Caki2 (cell line): Measurements from ENCODE around the gene PDE4B. TPM values are rescaled to one million over a fixed set of nuclear protein-coding genes. Genes with fewer than 3 reads are reported as not detected.
"Not testable (repeated sequence)": the region's sequence is repeated elsewhere in the genome, so short reads cannot be mapped to it uniquely, and the experiment has no call there.

Experiments used
- DNase-seq: peaks from one replicate; pipeline ENCODE4 v3.0.0-alpha.2; 2015; ENCODE audit warnings: low read depth
- in situ Hi-C: cut with HindIII; loops from 2 replicates; pipeline ENCODE4 v1.10.0; 2016; ENCODE audit warnings: low sequenced_read_pairs, low pct_unique_long_range_greater_than_20kb, mixed read lengths
- total RNA-seq: library from RNA; depleted of rRNA; stranded (reverse); fragments of >200 nt; shearing (Covaris generic); gene quantifications from 2 replicates; pipeline ENCODE4 v1.2.3, GENCODE V29; 2014; ENCODE audit warnings: low replicate concordance

PDE4B gene
- total RNA-seq, 1 experiment from 2014 or later, result not detected

GRCh38 chr1:66311628-66312027 lies 518.9 kb downstream of the PDE4B start:
- no peak for DNase-seq
- in situ Hi-C loops, result no loop called here

DNA sequence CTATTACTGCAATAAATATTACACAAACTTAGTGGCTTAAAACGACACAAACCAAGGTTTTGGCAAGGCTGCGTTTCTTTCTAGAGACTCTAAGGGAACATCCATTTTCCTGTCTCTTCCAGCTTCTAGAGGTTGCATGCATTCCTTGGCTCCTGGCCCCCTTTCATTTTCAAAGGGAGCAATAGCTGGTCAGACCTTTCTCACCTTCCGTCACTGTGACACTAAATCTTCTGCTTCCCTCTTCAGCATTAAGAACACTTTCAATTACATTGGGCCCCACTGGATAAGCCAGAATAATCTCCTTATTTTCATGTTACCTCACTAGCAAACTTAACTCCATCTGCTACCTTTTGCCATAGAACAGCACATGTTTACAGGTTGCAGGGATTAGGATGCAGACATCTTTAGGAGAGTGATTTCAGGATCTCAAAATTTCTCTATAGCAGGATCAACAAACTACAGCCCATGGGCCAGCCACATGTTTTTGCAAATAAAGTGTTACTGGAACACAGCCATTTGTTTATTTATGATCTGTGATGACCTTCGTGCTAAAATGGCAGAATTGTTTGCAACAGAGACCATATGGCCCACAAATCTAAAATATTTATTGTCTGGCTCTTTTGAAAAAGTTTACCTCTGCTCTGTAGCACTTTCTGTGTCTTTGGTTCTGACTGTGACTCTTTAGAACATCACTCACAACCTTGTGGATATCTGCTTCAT lies 519.7 kb downstream of the PDE4B start:
- no peak for DNase-seq
- in situ Hi-C loops, result no loop called here

DNA sequence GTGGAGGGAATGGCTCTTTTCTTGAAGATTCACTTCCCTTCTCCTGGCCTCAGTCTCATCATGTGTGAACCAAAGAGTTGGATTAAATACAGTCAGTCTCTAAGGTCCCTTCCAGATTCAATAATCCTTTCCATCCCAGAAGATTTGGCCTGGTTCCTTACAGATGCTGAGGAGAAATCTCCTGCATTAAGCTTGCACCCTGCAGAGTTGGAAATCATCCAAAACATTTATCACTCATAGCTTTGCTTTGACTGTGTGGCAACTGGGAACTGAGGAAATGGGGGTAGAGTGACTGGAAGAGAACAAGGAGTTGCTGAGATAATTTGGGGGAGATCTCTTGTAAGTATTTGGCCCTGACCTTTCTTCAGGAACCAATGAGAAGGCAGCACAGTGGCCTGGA lies 520.7 kb downstream of the PDE4B start:
- DNase-seq, result no peak
- in situ Hi-C loops, result no loop called here

GRCh38 chr1:66315671-66316070 lies 523.0 kb downstream of the PDE4B start:
- in situ Hi-C loops, result no loop called here
- DNase-seq, result no peak

DNA sequence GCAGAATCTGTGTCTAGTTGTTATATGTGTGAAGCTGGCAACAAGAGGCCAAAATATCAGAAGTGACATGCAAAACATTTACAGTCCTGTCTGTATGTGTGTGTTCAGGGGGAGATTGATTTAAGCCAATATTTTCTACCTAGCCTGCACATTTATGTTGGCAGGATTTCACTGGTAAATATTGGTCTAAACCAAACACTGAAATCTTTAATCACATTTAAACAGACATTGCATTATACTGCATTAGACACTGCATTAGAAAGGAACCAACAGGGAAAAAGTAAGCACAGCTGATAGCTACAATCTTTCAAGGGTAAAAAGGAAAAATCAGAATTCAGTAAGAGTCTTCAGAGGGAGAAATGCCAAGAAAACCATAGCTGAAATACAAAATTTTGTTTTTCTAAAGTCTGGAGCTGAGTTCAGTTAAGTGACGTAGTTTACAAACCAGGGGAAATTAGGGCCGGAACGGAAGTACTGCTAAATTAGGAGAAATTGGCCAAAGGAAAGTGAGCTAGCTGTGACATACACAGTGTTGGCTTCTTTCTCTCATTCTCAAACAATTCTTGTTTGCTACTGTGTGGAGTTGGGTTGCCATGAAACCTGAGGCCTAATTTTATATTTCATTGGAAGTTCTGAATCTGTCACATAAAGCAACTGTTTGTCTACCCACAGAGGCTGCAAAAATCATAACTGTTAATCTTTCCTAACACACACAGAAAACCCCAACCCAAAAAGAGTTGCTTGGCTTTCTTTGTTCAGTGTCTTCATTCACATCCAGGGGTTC lies 524.0 kb downstream of the PDE4B start:
- in situ Hi-C loops, result no loop called here
- no peak for DNase-seq

- in situ Hi-C loops, result no loop called here
- DNase-seq, result no peak
Observed at GRCh38 chr1:66317248-66317515, 524.5 kb downstream of the PDE4B start.

- in situ Hi-C loops, result no loop called here
- DNase-seq, result no peak
Observed at GRCh38 chr1:66320231-66320630, 527.5 kb downstream of the PDE4B start.

DNA sequence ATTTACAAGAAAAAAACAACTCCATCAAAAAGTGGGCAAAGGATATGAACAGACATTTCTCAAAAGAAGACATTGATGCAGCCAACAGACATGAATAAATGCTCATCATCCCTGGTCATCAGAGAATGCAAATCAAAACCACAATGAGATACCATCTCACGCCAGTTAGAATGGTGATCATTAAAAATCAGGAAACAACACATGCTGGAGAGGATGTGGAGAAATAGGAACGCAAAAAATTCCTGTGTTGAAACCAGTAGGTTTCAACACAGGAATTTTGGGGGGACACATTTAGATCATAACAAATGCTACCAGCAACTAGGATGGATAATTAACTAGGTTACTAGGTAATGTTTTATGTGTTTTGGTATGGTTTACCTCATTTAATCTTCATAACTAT lies 529.8 kb downstream of the PDE4B start:
- DNase-seq, in situ Hi-C loops: not testable (repeated sequence)

- in situ Hi-C loops, result no loop called here
- no peak for DNase-seq
Observed at GRCh38 chr1:66323958-66324625, 531.4 kb downstream of the PDE4B start.

GRCh38 chr1:66325594-66326380 lies 533.1 kb downstream of the PDE4B start:
- in situ Hi-C loops, result no loop called here
- no peak for DNase-seq

GRCh38 chr1:66326867-66327266 lies 534.2 kb downstream of the PDE4B start:
- in situ Hi-C loops, result no loop called here
- no peak for DNase-seq

GRCh38 chr1:66327588-66327987 lies 534.9 kb downstream of the PDE4B start:
- no peak for DNase-seq
- in situ Hi-C loops, result no loop called here

GRCh38 chr1:66328896-66329295 lies 536.2 kb downstream of the PDE4B start:
- in situ Hi-C loops, result no loop called here

DNA sequence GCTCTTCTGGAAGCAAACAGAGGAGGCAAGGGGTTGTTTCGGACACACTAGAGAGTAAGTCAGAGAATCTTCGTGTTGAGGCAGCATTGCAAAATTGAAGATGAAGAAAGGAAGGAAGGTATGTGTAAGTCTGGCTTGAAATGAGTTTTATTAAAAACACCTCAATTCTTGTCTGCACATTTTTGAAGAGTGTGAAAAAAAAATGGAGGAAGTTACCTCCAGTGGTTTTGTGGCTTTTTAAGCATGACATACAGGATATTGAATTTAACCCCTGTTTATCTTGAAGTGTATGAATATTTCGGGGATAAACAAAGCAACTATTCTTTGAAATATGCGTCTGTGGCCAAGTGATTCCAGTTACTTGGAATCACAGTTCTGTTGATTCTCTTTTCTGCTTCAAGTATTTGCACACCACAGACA lies 538.0 kb downstream of the PDE4B start:
- in situ Hi-C loops, result no loop called here
- DNase-seq, result no peak

More at GRCh38 chr1:66328896-66329295, 536.2 kb downstream of the PDE4B start:
- DNase-seq, result no peak

- DNase-seq, result no peak
- in situ Hi-C loops, result no loop called here
Observed at GRCh38 chr1:66331658-66332547, 539.2 kb downstream of the PDE4B start.

DNA sequence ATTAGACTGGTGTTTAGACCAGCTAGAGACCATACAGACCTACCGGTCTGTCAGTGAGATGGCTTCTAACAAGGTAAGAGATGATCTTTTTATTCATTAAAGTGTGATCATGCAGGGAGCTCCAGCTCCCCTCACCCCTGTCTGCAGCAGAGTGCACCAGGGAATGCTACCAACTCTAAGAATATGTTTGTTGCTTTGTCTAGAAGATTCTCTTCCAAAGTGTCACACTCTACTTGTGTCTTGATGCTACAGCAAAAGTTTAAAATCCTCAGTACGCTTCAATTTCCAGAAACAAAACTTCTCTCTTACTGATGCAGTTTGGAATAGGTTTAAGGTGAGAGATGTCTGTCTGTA lies 539.8 kb downstream of the PDE4B start:
- no peak for DNase-seq
- in situ Hi-C loops, result no loop called here

- in situ Hi-C loops, result no loop called here
- DNase-seq, result no peak
Observed at GRCh38 chr1:66333466-66334199, 540.9 kb downstream of the PDE4B start.
